Lower leg skin (tissue), 4 donors: ENCODE results near the gene POC1A. TPM values are rescaled to one million over a fixed set of nuclear protein-coding genes. Genes with fewer than 3 reads are reported as not detected.

ENCODE experiments used
- DNase-seq, 2 donors: peaks; one replicate each; pipeline ENCODE4 v3.0.0-alpha.2; 2019; ENCODE audit warnings: low spot score in 2 of 2
- H3K4me3 ChIP-seq: fragments of 200-600 bp; sonication (generic); 2 replicates; pipeline ENCODE4 v1.5.1; 2017; ENCODE audit warnings: mild to moderate bottlenecking, low read depth; ENCODE audit not compliant: poor library complexity, severe bottlenecking
- CTCF ChIP-seq, 3 donors: fragments of 450-650 bp; IDR thresholded peaks; one replicate each; pipeline ENCODE4 v1.5.1; 2016; ENCODE audit warnings: antibody characterized with exemption in 3 of 3, mild to moderate bottlenecking in 3 of 3, moderate library complexity in 2 of 3
- POLR2A ChIP-seq, 2 donors: fragments of 450-650 bp; IDR thresholded peaks; one replicate each; pipeline ENCODE4 v1.6.1; 2016 to 2017; ENCODE audit warnings: antibody characterized with exemption in 2 of 2, mild to moderate bottlenecking in 1 of 2, moderate library complexity in 1 of 2
- WGBS, 2 donors: methylation state at CpG; one replicate each; pipeline ENCODE4 v1.1.5; 2018; 5-methylcytosine and 5-hydroxymethylcytosine counted together
- intact Hi-C: fragments of 100-400 bp; cut with DNase I; formaldehyde crosslinking; loops from one replicate; pipeline ENCODE4 v1.15.0; 2023; ENCODE audit warnings: low total_unique reads
- total RNA-seq, 4 donors: library from RNA; depleted of rRNA; stranded (reverse); fragments of >200 nt; gene quantifications; one replicate each; pipeline ENCODE4 v1.1.0, GENCODE V29; 2016

Gene POC1A
- total RNA-seq, 4 donors from 2014 or later = 1.6 to 4.9 (median 1.9) TPM

- intact Hi-C loops = no loop called here
- WGBS, 2 donors = 90 to 94% methylated on average over 10 of the region's 10 CpGs
- TF ChIP-seq POLR2A (IDR thresholded peaks at IDR 0.05) = no peak
- no peak for DNase-seq
- H3K4me3 ChIP-seq = no peak overlapping the region
These were observed 122.3 kb downstream of the POC1A start for GRCh38 chr3:52031896-52032295.

GRCh38 chr3:52030714-52031310 is 123.4 kb downstream of the POC1A start:
- WGBS, 2 donors = 56 to 62% methylated on average over 11 of the region's 11 CpGs
- TF ChIP-seq CTCF (IDR thresholded peaks at IDR 0.05) (no peak), POLR2A (IDR thresholded peaks at IDR 0.05) (no peak)
- intact Hi-C loops = no loop called here
- DNase-seq = no peak
- H3K4me3 ChIP-seq = no peak overlapping the region

GRCh38 chr3:52029535-52029934 is 124.7 kb downstream of the POC1A start:
- 90 to 100% methylated on average over 5 to 10 of the region's 10 CpGs for WGBS, 2 donors

GRCh38 chr3:52029053-52029452 is 125.2 kb downstream of the POC1A start:
- DNase-seq = no peak
- WGBS, 2 donors = 85 to 90% methylated on average over 7 to 9 of the region's 9 CpGs
- H3K4me3 ChIP-seq = no peak overlapping the region
- TF ChIP-seq CTCF (IDR thresholded peaks at IDR 0.05) (no peak), POLR2A (IDR thresholded peaks at IDR 0.05) (no peak)
- intact Hi-C loops = no loop called here

More at GRCh38 chr3:52029535-52029934, 124.7 kb downstream of the POC1A start:
- no peak overlapping the region for H3K4me3 ChIP-seq
- no peak for DNase-seq
- TF ChIP-seq CTCF (IDR thresholded peaks at IDR 0.05) (no peak), POLR2A (IDR thresholded peaks at IDR 0.05) (no peak)
- intact Hi-C loops = no loop called here

GRCh38 chr3:52028572-52028971 is 125.7 kb downstream of the POC1A start:
- intact Hi-C loops = no loop called here
- TF ChIP-seq POLR2A (IDR thresholded peaks at IDR 0.05) (no peak), CTCF (IDR thresholded peaks at IDR 0.05) (no peak)
- WGBS, 2 donors = 77 to 80% methylated on average over 11 of the region's 12 CpGs
- H3K4me3 ChIP-seq = no peak overlapping the region
- DNase-seq = no peak

- intact Hi-C loops = no loop called here
- 64 to 70% methylated on average over 4 of the region's 4 CpGs for WGBS, 2 donors
- no peak for DNase-seq
These were observed 128.2 kb downstream of the POC1A start for GRCh38 chr3:52026041-52026440.

More at GRCh38 chr3:52026041-52026440, 128.2 kb downstream of the POC1A start:
- H3K4me3 ChIP-seq = no peak overlapping the region
- no peak for TF ChIP-seq POLR2A (IDR thresholded peaks at IDR 0.05)
- TF ChIP-seq CTCF (IDR thresholded peaks at IDR 0.05) = no peak
